Smooth muscle cell (in vitro differentiated cells): ENCODE data around the gene PLAGL2. TPM values are rescaled to one million over a fixed set of nuclear protein-coding genes. Genes with fewer than 3 reads are reported as not detected.
A peak's percentile ranks its signal among the peaks of the same experiment; 100 is the strongest.
"Not testable (repeated sequence)": the region's sequence is repeated elsewhere in the genome, so short reads cannot be mapped to it uniquely, and the experiment has no call there.

Experiments used
- DNase-seq: peaks from one replicate; lab custom pipeline; 2025; ENCODE audit not compliant: unreplicated experiment; lab: John Stamatoyannopoulos, UW
- H2AFZ ChIP-seq: fragments of 200-600 bp; sonication (generic); 2 replicates; pipeline ENCODE4 v1.6.0; 2016; ENCODE audit warnings: antibody characterized with exemption, low read depth, mild to moderate bottlenecking
- H3F3A ChIP-seq: fragments of 200-600 bp; sonication (generic); 2 replicates; pipeline ENCODE4 v1.6.0; 2017; ENCODE audit warnings: antibody characterized with exemption, low read depth
- H3K27ac ChIP-seq: fragments of 200-600 bp; sonication (generic); 2 replicates; pipeline ENCODE4 v1.5.1; 2016; ENCODE audit warnings: low read depth, mild to moderate bottlenecking
- H3K27me3 ChIP-seq: fragments of 200-600 bp; sonication (generic); 2 replicates; pipeline ENCODE4 v1.6.1; 2016; ENCODE audit warnings: low read depth, mild to moderate bottlenecking
- H3K36me3 ChIP-seq: fragments of 200-600 bp; sonication (generic); 2 replicates; pipeline ENCODE4 v1.5.1; 2016; ENCODE audit warnings: low read depth
- H3K4me1 ChIP-seq: fragments of 200-600 bp; sonication (generic); 2 replicates; pipeline ENCODE4 v1.5.1; 2016; ENCODE audit warnings: low read depth
- H3K4me2 ChIP-seq: fragments of 200-600 bp; sonication (generic); 2 replicates; pipeline ENCODE4 v1.6.0; 2016; ENCODE audit warnings: mild to moderate bottlenecking
- H3K4me3 ChIP-seq: fragments of 200-600 bp; sonication (generic); 2 replicates; pipeline ENCODE4 v1.5.1; 2016; ENCODE audit warnings: mild to moderate bottlenecking
- H3K79me2 ChIP-seq: fragments of 200-600 bp; sonication (generic); 2 replicates; pipeline ENCODE4 v1.6.0; 2016; ENCODE audit warnings: low read depth, mild to moderate bottlenecking
- H3K9ac ChIP-seq: fragments of 200-600 bp; sonication (generic); 2 replicates; pipeline ENCODE4 v1.6.0; 2016; ENCODE audit warnings: low read depth
- H3K9me3 ChIP-seq: fragments of 200-600 bp; sonication (generic); replicated peaks from 2 replicates; pipeline ENCODE4 v1.5.1; 2016; ENCODE audit warnings: low read depth
- H4K20me1 ChIP-seq: fragments of 200-600 bp; sonication (generic); 2 replicates; pipeline ENCODE4 v1.6.0; 2016; ENCODE audit warnings: low read depth
- WGBS: methylation state at CpG from one replicate; pipeline ENCODE4 v1.1.7; 2016; ENCODE audit warnings: low lambda C conversion rate; 5-methylcytosine and 5-hydroxymethylcytosine counted together
- polyA plus RNA-seq: library from polyadenylated mRNA; unstranded; fragments of >200 nt; fragmentation: Nextera tagmentation; extraction: Ambion mirVana; gene quantifications from 2 replicates; pipeline ENCODE4 v1.2.1, GENCODE V29; 2016
- total RNA-seq: library from RNA; depleted of rRNA; stranded (reverse); fragments of >200 nt; gene quantifications from 2 replicates; pipeline ENCODE4 v1.2.3, GENCODE V29; 2014
- TF ChIP-seq, protein P1 (sequence below): fragments of 200-600 bp; sonication (generic); IDR thresholded peaks from 2 replicates; pipeline ENCODE4 v1.5.1; 2017; ENCODE audit warnings: borderline replicate concordance, mild to moderate bottlenecking, antibody characterized with exemption; ENCODE audit not compliant: insufficient read depth, poor library complexity, severe bottlenecking

PLAGL2 gene
- total and polyA plus RNA-seq, 2 experiments from 2014 or later, result 10.4 to 18.7 TPM

GRCh38 chr20:32201977-32202363 is 5.6 kb downstream of the PLAGL2 start:
- Histone ChIP-seq H4K20me1 (peaks cover 92% of the 10 kb centered on the region), H2AFZ (no peak overlapping the region), H3K27me3 (no peaks in the 10 kb centered on the region), H3K9me3 (no peaks in the 10 kb centered on the region), H3K9ac (no peak overlapping the region), H3K27ac (peak overlapping the region; percentile 91), H3K36me3 (peaks cover 3% of the 10 kb centered on the region), H3K4me3 (no peak overlapping the region), H3F3A (peaks cover 3% of the 10 kb centered on the region), H3K79me2 (peaks cover 81% of the 10 kb centered on the region), H3K4me1 (peaks cover 29% of the 10 kb centered on the region), H3K4me2 (no peak overlapping the region)
- no peak for DNase-seq
- WGBS, result 96% methylated on average over 8 of the region's 8 CpGs
- TF ChIP-seq, protein P1, sequence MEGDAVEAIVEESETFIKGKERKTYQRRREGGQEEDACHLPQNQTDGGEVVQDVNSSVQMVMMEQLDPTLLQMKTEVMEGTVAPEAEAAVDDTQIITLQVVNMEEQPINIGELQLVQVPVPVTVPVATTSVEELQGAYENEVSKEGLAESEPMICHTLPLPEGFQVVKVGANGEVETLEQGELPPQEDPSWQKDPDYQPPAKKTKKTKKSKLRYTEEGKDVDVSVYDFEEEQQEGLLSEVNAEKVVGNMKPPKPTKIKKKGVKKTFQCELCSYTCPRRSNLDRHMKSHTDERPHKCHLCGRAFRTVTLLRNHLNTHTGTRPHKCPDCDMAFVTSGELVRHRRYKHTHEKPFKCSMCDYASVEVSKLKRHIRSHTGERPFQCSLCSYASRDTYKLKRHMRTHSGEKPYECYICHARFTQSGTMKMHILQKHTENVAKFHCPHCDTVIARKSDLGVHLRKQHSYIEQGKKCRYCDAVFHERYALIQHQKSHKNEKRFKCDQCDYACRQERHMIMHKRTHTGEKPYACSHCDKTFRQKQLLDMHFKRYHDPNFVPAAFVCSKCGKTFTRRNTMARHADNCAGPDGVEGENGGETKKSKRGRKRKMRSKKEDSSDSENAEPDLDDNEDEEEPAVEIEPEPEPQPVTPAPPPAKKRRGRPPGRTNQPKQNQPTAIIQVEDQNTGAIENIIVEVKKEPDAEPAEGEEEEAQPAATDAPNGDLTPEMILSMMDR, result no peak

GRCh38 chr20:32201296-32201976 is 6.1 kb downstream of the PLAGL2 start:
- TF ChIP-seq, protein P1, result no peak
- H3F3A ChIP-seq, result peaks cover 3% of the 10 kb centered on the region
- H3K4me3 ChIP-seq, result no peak overlapping the region
- no peak overlapping the region for H2AFZ ChIP-seq
- H3K9ac ChIP-seq, result no peak overlapping the region
- peaks cover 90% of the 10 kb centered on the region for H4K20me1 ChIP-seq
- peaks cover 76% of the 10 kb centered on the region for H3K79me2 ChIP-seq
- 94% methylated on average over 4 of the region's 4 CpGs for WGBS
- peak overlapping the region; percentile 91 for H3K27ac ChIP-seq
- peaks cover 29% of the 10 kb centered on the region for H3K4me1 ChIP-seq
- no peaks in the 10 kb centered on the region for H3K9me3 ChIP-seq
- H3K27me3 ChIP-seq, result no peaks in the 10 kb centered on the region
- no peak overlapping the region for H3K4me2 ChIP-seq
- no peak for DNase-seq
- peaks cover 3% of the 10 kb centered on the region for H3K36me3 ChIP-seq

GRCh38 chr20:32199006-32199405 is 8.5 kb downstream of the PLAGL2 start:
- TF ChIP-seq, protein P1, result no peak
- H3K79me2 ChIP-seq, result peaks cover 52% of the 10 kb centered on the region
- H3K36me3 ChIP-seq, result peaks cover 9% of the 10 kb centered on the region
- H3K4me1 ChIP-seq, result peaks cover 5% of the 10 kb centered on the region
- H3K4me3 ChIP-seq, result no peak overlapping the region
- WGBS, result 95% methylated on average over 4 of the region's 4 CpGs
- H2AFZ ChIP-seq, result no peak overlapping the region
- no peak overlapping the region for H3K9ac ChIP-seq
- H3K4me2 ChIP-seq, result no peak overlapping the region
- DNase-seq, result no peak
- no peaks in the 10 kb centered on the region for H3K9me3 ChIP-seq
- peaks cover 77% of the 10 kb centered on the region for H4K20me1 ChIP-seq
- H3F3A ChIP-seq, result peaks cover 8% of the 10 kb centered on the region
- H3K27me3 ChIP-seq, result no peaks in the 10 kb centered on the region
- no peak overlapping the region for H3K27ac ChIP-seq

GRCh38 chr20:32197136-32197535 is 10.4 kb downstream of the PLAGL2 start:
- H3K9ac ChIP-seq, H3K4me3 ChIP-seq, DNase-seq, H3K4me2 ChIP-seq, H3K4me1 ChIP-seq, H3K9me3 ChIP-seq, H3K27ac ChIP-seq, H3K27me3 ChIP-seq, H3K36me3 ChIP-seq, H2AFZ ChIP-seq: not testable (repeated sequence)
- Histone ChIP-seq H3F3A (peaks cover 16% of the 10 kb centered on the region), H4K20me1 (peaks cover 59% of the 10 kb centered on the region), H3K79me2 (peaks cover 33% of the 10 kb centered on the region)
- 94% methylated on average over 20 of the region's 20 CpGs for WGBS

- not testable (repeated sequence) for H3K4me3 ChIP-seq, H3K9me3 ChIP-seq, H3K27ac ChIP-seq, H3K36me3 ChIP-seq, H2AFZ ChIP-seq, DNase-seq, H3K9ac ChIP-seq, H3K4me2 ChIP-seq, H3K4me1 ChIP-seq, H3K27me3 ChIP-seq
- Histone ChIP-seq H4K20me1 (peaks cover 53% of the 10 kb centered on the region), H3F3A (peaks cover 21% of the 10 kb centered on the region), H3K79me2 (peaks cover 28% of the 10 kb centered on the region)
- WGBS, result 95% methylated on average over 11 of the region's 11 CpGs
These were observed 10.9 kb downstream of the PLAGL2 start for GRCh38 chr20:32196613-32197012.
